HG02870 (cell line): Measurements from ENCODE around the gene TSHZ2.
"Not testable (repeated sequence)": the region's sequence is repeated elsewhere in the genome, so short reads cannot be mapped to it uniquely, and the experiment has no call there.

Experiments
- ATAC-seq: cut with Tn5 transposase; IDR thresholded peaks from one replicate; pipeline ENCODE4 v1.9.1; 2021; ENCODE audit warnings: mild to moderate bottlenecking, moderate library complexity; ENCODE audit not compliant: unreplicated experiment

Gene TSHZ2

GRCh38 chr20:53510704-53511103 is 538.5 kb downstream of the TSHZ2 start:
- no peak for ATAC-seq

- no peak for ATAC-seq
Observed at GRCh38 chr20:53512076-53512475, 539.9 kb downstream of the TSHZ2 start.

- no peak for ATAC-seq
Observed at GRCh38 chr20:53513168-53513488, 541.0 kb downstream of the TSHZ2 start.

- ATAC-seq = no peak
Observed at GRCh38 chr20:53513489-53514298, 541.5 kb downstream of the TSHZ2 start.

GRCh38 chr20:53515749-53516148 is 543.6 kb downstream of the TSHZ2 start:
- no peak for ATAC-seq

GRCh38 chr20:53517146-53517545 is 545.0 kb downstream of the TSHZ2 start:
- ATAC-seq = no peak

- ATAC-seq = not testable (repeated sequence)
Observed at GRCh38 chr20:53521421-53521820, 549.3 kb downstream of the TSHZ2 start.

- ATAC-seq = no peak
Observed at GRCh38 chr20:53522026-53522425, 549.9 kb downstream of the TSHZ2 start.

GRCh38 chr20:53522696-53523095 is 550.5 kb downstream of the TSHZ2 start:
- ATAC-seq = no peak

GRCh38 chr20:53523615-53524014 is 551.5 kb downstream of the TSHZ2 start:
- not testable (repeated sequence) for ATAC-seq

- no peak for ATAC-seq
Observed at GRCh38 chr20:53524589-53525312, 552.6 kb downstream of the TSHZ2 start.

- no peak for ATAC-seq
Observed at GRCh38 chr20:53527196-53527595, 555.0 kb downstream of the TSHZ2 start.

- no peak for ATAC-seq
Observed at GRCh38 chr20:53529658-53530057, 557.5 kb downstream of the TSHZ2 start.

- no peak for ATAC-seq
Observed at GRCh38 chr20:53530440-53530839, 558.3 kb downstream of the TSHZ2 start.

- not testable (repeated sequence) for ATAC-seq
Observed at GRCh38 chr20:53532654-53533312, 560.6 kb downstream of the TSHZ2 start.

- ATAC-seq = no peak
Observed at GRCh38 chr20:53533500-53533899, 561.3 kb downstream of the TSHZ2 start.

- ATAC-seq = no peak
Observed at GRCh38 chr20:53534037-53534436, 561.9 kb downstream of the TSHZ2 start.

- no peak for ATAC-seq
Observed at GRCh38 chr20:53535878-53536277, 563.7 kb downstream of the TSHZ2 start.

- ATAC-seq = not testable (repeated sequence)
Observed at GRCh38 chr20:53536382-53536781, 564.2 kb downstream of the TSHZ2 start.

GRCh38 chr20:53539516-53539915 is 567.4 kb downstream of the TSHZ2 start:
- no peak for ATAC-seq
